Loucy (cell line): ENCODE data around the gene RNF113B.

Experiments
- EZH2phosphoT487 ChIP-seq: fragments of 200-600 bp; IDR thresholded peaks from 2 replicates; pipeline ENCODE4 v1.6.1; 2018; ENCODE audit warnings: antibody characterized with exemption, mild to moderate bottlenecking, moderate library complexity, borderline replicate concordance
- TF ChIP-seq, protein P1 (sequence below): fragments of 200-600 bp; sonication (generic); conservative IDR thresholded peaks from 2 replicates; pipeline ENCODE4 v1.5.1; 2014; ENCODE audit warnings: mild to moderate bottlenecking, antibody characterized with exemption, low read length

DNA sequence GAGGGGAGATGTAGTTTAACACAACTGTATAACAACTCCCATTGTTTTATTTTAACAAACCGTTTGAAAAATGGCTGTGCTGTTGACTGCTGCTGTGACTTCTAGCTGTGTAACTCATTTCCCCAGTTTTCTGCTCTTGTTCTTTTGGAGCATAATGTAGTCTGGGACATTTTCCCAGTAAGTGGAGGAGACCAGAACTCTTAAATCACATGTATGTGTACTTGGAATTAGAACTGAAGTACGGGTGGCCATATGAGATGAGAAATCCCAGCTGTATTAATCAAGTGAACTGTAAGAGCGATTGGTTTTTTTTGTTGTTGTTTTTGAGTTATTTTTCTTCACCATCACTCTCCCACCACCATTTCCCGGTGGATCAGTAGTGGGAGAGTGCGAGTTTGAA, 49.4 kb upstream of the RNF113B start:
- TF ChIP-seq, protein P1, sequence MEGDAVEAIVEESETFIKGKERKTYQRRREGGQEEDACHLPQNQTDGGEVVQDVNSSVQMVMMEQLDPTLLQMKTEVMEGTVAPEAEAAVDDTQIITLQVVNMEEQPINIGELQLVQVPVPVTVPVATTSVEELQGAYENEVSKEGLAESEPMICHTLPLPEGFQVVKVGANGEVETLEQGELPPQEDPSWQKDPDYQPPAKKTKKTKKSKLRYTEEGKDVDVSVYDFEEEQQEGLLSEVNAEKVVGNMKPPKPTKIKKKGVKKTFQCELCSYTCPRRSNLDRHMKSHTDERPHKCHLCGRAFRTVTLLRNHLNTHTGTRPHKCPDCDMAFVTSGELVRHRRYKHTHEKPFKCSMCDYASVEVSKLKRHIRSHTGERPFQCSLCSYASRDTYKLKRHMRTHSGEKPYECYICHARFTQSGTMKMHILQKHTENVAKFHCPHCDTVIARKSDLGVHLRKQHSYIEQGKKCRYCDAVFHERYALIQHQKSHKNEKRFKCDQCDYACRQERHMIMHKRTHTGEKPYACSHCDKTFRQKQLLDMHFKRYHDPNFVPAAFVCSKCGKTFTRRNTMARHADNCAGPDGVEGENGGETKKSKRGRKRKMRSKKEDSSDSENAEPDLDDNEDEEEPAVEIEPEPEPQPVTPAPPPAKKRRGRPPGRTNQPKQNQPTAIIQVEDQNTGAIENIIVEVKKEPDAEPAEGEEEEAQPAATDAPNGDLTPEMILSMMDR, result no peak
- TF ChIP-seq EZH2phosphoT487, result no peak
